Keratinocyte (primary cell): Measurements from ENCODE around the gene TTC4. TPM values are rescaled to one million over a fixed set of nuclear protein-coding genes. Genes with fewer than 3 reads are reported as not detected.

Experiments
- DNase-seq: peaks from one replicate; pipeline ENCODE4 v3.0.0-alpha.2; 2011; ENCODE audit warnings: low read depth, missing footprints, low spot score
- FAIRE-seq: peaks from 2 replicates; lab custom pipeline; 2011; peaks lifted over from hg19 to GRCh38; lab: Jason Lieb, UNC
- H2AFZ ChIP-seq: 2 replicates; pipeline ENCODE4 v1.6.0; 2012; ENCODE audit warnings: low read length, control low read depth, inconsistent platforms; ENCODE audit not compliant: control insufficient read depth
- H3K27ac ChIP-seq: 2 replicates; pipeline ENCODE4 v1.5.1; 2011; ENCODE audit warnings: low read length; ENCODE audit not compliant: control insufficient read depth, insufficient read depth
- H3K27me3 ChIP-seq: 3 replicates; pipeline ENCODE4 v1.6.0; 2011; ENCODE audit warnings: low read length; ENCODE audit not compliant: control insufficient read depth, insufficient read depth; ENCODE audit errors: extremely low read depth
- H3K36me3 ChIP-seq, 2 experiments: 2 replicates in 1 of 2; 3 replicates in 1 of 2; pipeline ENCODE4 v1.5.1; 2011; ENCODE audit warnings: low read length in 2 of 2, mild to moderate bottlenecking in 1 of 2; ENCODE audit not compliant: control insufficient read depth in 2 of 2, insufficient read depth in 2 of 2; ENCODE audit errors: extremely low read depth in 1 of 2
- H3K4me1 ChIP-seq: 3 replicates; pipeline ENCODE4 v1.5.1; 2011; ENCODE audit warnings: low read length; ENCODE audit not compliant: control insufficient read depth, insufficient read depth; ENCODE audit errors: extremely low read depth
- H3K4me2 ChIP-seq: 3 replicates; pipeline ENCODE4 v1.6.0; 2011; ENCODE audit warnings: low read depth, low read length; ENCODE audit not compliant: control insufficient read depth, insufficient read depth; ENCODE audit errors: extremely low read depth
- H3K4me3 ChIP-seq, 3 experiments: fragments of 200-600 bp in 1 of 3; sonication (generic) in 1 of 3; 2 replicates in 2 of 3; 3 replicates in 1 of 3; pipeline ENCODE4 v1.5.1; 2011 to 2016; ENCODE audit warnings: low read length in 3 of 3, mild to moderate bottlenecking in 3 of 3, control low read depth in 2 of 3, inconsistent platforms in 1 of 3, low read depth in 1 of 3, mixed read lengths in 1 of 3, mixed run types in 1 of 3, moderate library complexity in 1 of 3; ENCODE audit not compliant: control insufficient read depth in 2 of 3, insufficient read depth in 2 of 3; ENCODE audit errors: extremely low read depth in 1 of 3
- H3K79me2 ChIP-seq: 2 replicates; pipeline ENCODE4 v1.6.0; 2012; ENCODE audit warnings: low read length; ENCODE audit not compliant: control insufficient read depth, insufficient read depth
- H3K9ac ChIP-seq: 3 replicates; pipeline ENCODE4 v1.6.0; 2011; ENCODE audit warnings: low read length; ENCODE audit not compliant: control insufficient read depth, insufficient read depth; ENCODE audit errors: extremely low read depth
- H3K9me1 ChIP-seq: 3 replicates; pipeline ENCODE4 v1.6.0; 2011; ENCODE audit warnings: low read length; ENCODE audit not compliant: control insufficient read depth, insufficient read depth; ENCODE audit errors: extremely low read depth
- H3K9me3 ChIP-seq: 2 replicates; pipeline ENCODE4 v1.5.1; 2012; ENCODE audit warnings: low read depth, low read length; ENCODE audit not compliant: control insufficient read depth
- H4K20me1 ChIP-seq: 3 replicates; pipeline ENCODE4 v1.6.0; 2011; ENCODE audit warnings: low read length; ENCODE audit not compliant: control insufficient read depth, insufficient read depth; ENCODE audit errors: extremely low read depth
- CTCF ChIP-seq, 3 experiments: IDR thresholded peaks in 1 of 3; conservative IDR thresholded peaks in 1 of 3; optimal IDR thresholded peaks in 1 of 3; 2 replicates in 2 of 3; 3 replicates in 1 of 3; pipeline versions ENCODE3 to v1.5.1; 2011; ENCODE audit warnings: low read length in 3 of 3, mild to moderate bottlenecking in 3 of 3, moderate library complexity in 2 of 3, control low read depth in 1 of 3, inconsistent platforms in 1 of 3; ENCODE audit not compliant: insufficient read depth in 2 of 3; ENCODE audit errors: extremely low read depth in 1 of 3
- EZH2 ChIP-seq: IDR thresholded peaks from one replicate; pipeline ENCODE4 v1.6.1; 2012; ENCODE audit warnings: inconsistent platforms, mild to moderate bottlenecking, low read length, moderate library complexity
- dilution Hi-C: fragments of 300-500 bp; cut with MboI; formaldehyde crosslinking; loops from one replicate; pipeline ENCODE4 v1.7.0; 2020; ENCODE audit warnings: low sequenced_read_pairs; ENCODE audit not compliant: extremely low pct_ligation_motif_present
- polyA plus RNA-seq, 5 experiments: library from polyadenylated mRNA; depleted of rRNA in 3 of 5; stranded (reverse) in 3 of 5; stranded (forward) in 1 of 5; unstranded in 1 of 5; fragments of >200 nt; gene quantifications; 1 replicate in 1 of 5; 2 replicates in 3 of 5; 3 replicates in 1 of 5; pipeline versions ENCODE4 v1.2.1 to v1.2.3, GENCODE V29; 2011 to 2012; ENCODE audit warnings: missing spikeins in 2 of 5, low read depth in 1 of 5, low replicate concordance in 1 of 5

The TTC4 gene
- polyA plus RNA-seq, 1 donor (not counting 4 experiments of a cell fraction or from before 2014, with no cell fraction given) = 40.3 TPM

GRCh38 chr1:54679706-54680105 is 36.0 kb upstream of the TTC4 start:
- DNase-seq (no peak), FAIRE-seq (no peak)
- Histone ChIP-seq H3K27me3 (no peaks in the 10 kb centered on the region), H3K4me2 (no peak overlapping the region), H3K36me3 (no peaks in the 10 kb centered on the region), H3K79me2 (no peaks in the 10 kb centered on the region), H3K9me3 (no peaks in the 10 kb centered on the region), H3K9me1 (no peaks in the 10 kb centered on the region), H4K20me1 (no peaks in the 10 kb centered on the region), H3K27ac (no peak overlapping the region), H3K4me3 (no peak overlapping the region), H3K4me1 (no peaks in the 10 kb centered on the region), H3K9ac (no peak overlapping the region), H2AFZ (no peak overlapping the region)
- TF ChIP-seq CTCF (optimal IDR thresholded peaks at IDR 0.05 in 1 of 3, IDR thresholded peaks at IDR 0.05 in 1 of 3, conservative IDR thresholded peaks at IDR 0.05 in 1 of 3; ENCODE audit: extremely low read depth in 1 of 3, insufficient read depth in 2 of 3, low read length in 3 of 3) (no peak), EZH2 (no peak)
- dilution Hi-C loops = no loop called here

GRCh38 chr1:54680387-54680786 is 35.3 kb upstream of the TTC4 start:
- TF ChIP-seq CTCF (optimal IDR thresholded peaks at IDR 0.05 in 1 of 3, IDR thresholded peaks at IDR 0.05 in 1 of 3, conservative IDR thresholded peaks at IDR 0.05 in 1 of 3; ENCODE audit: extremely low read depth in 1 of 3, insufficient read depth in 2 of 3, low read length in 3 of 3) (no peak), EZH2 (no peak)
- Histone ChIP-seq H3K4me3 (no peak overlapping the region), H3K27ac (no peak overlapping the region), H3K9me1 (no peaks in the 10 kb centered on the region), H3K4me1 (no peaks in the 10 kb centered on the region), H3K79me2 (no peaks in the 10 kb centered on the region), H3K9ac (no peak overlapping the region), H3K27me3 (peaks cover 3% of the 10 kb centered on the region), H3K4me2 (no peak overlapping the region), H4K20me1 (no peaks in the 10 kb centered on the region), H2AFZ (no peak overlapping the region), H3K9me3 (no peaks in the 10 kb centered on the region), H3K36me3 (no peaks in the 10 kb centered on the region)
- dilution Hi-C loops = no loop called here
- FAIRE-seq = no peak
- DNase-seq = no peak
